ENCODE measurements around the gene CPN2. TPM values are rescaled to one million over a fixed set of nuclear protein-coding genes. Genes with fewer than 3 reads are reported as not detected.

CPN2 gene
- total RNA-seq, 8 experiments from 2014 or later, result 0.08 to 0.47 (median 0.15) TPM; not detected in 3

Other genes starting within 250 kb of the CPN2 start
- 10 to 100 TPM; 12.4 to 83.5 (median 18.1) TPM for gene HES1, start 215.2 kb downstream of the CPN2 start, total RNA-seq
- gene LRRC15, start 18.4 kb upstream of the CPN2 start, total RNA-seq, result under 1 TPM; 0.05 to 0.71 (median 0.21) TPM
- gene GP5, start 47.9 kb upstream of the CPN2 start, total RNA-seq, result 1 to 10 TPM in 2 of 8 experiments, under 1 TPM in 6; 0.05 to 4.0 (median 0.39) TPM
- 10 to 100 TPM; 17.8 to 67.9 (median 43.5) TPM for gene ATP13A3, start 135.7 kb upstream of the CPN2 start, total RNA-seq